CD14-positive monocyte (primary cell): ENCODE measurements around the gene SART3. TPM values are rescaled to one million over a fixed set of nuclear protein-coding genes. Genes with fewer than 3 reads are reported as not detected.

ENCODE experiments used
- DNase-seq, 3 donors: peaks; one replicate each; pipeline ENCODE4 v3.0.0-alpha.2; 2011 to 2022
- H2AFZ ChIP-seq: 2 replicates; pipeline ENCODE4 v1.6.0; 2012; ENCODE audit warnings: mild to moderate bottlenecking, low read depth, low read length, inconsistent platforms; ENCODE audit not compliant: insufficient read depth, poor library complexity, severe bottlenecking
- H3K27ac ChIP-seq, 2 donors: 1 replicate in 1 of 2; 2 replicates in 1 of 2; pipeline ENCODE4 v1.5.1; 2012 to 2013; ENCODE audit warnings: low read length in 2 of 2, control low read depth in 1 of 2, inconsistent platforms in 1 of 2, low read depth in 1 of 2, mild to moderate bottlenecking in 1 of 2
- H3K27me3 ChIP-seq, 2 donors: one replicate each; pipeline versions ENCODE4 v1.6.0 to v1.6.1; 2011 to 2013; ENCODE audit warnings: low read length in 2 of 2; ENCODE audit not compliant: control insufficient read depth in 2 of 2, insufficient read depth in 2 of 2
- H3K36me3 ChIP-seq, 2 donors: replicated peaks in 1 of 2; 1 replicate in 1 of 2; 2 replicates in 1 of 2; pipeline versions ENCODE4 v1.5.1 to v1.6.1; 2012 to 2013; ENCODE audit warnings: low read length in 2 of 2, control low read depth in 1 of 2, inconsistent platforms in 1 of 2, mild to moderate bottlenecking in 1 of 2; ENCODE audit not compliant: insufficient read depth in 2 of 2, control insufficient read depth in 1 of 2
- H3K4me1 ChIP-seq, 2 donors: 1 replicate in 1 of 2; 2 replicates in 1 of 2; pipeline versions ENCODE4 v1.5.1 to v1.6.1; 2012 to 2013; ENCODE audit warnings: low read length in 2 of 2, control low read depth in 1 of 2, inconsistent platforms in 1 of 2, mild to moderate bottlenecking in 1 of 2, moderate library complexity in 1 of 2; ENCODE audit not compliant: insufficient read depth in 2 of 2, control insufficient read depth in 1 of 2
- H3K4me2 ChIP-seq: replicated peaks from 2 replicates; pipeline ENCODE3; 2012; ENCODE audit warnings: low read length, moderate library complexity, mild to moderate bottlenecking; ENCODE audit not compliant: poor library complexity, severe bottlenecking; ENCODE audit errors: extremely low read depth
- H3K4me3 ChIP-seq, 3 experiments: fragments of 200-600 bp in 1 of 3; sonication (generic) in 1 of 3; replicated peaks in 1 of 3; 1 replicate in 2 of 3; 2 replicates in 1 of 3; pipeline ENCODE4 v1.5.1; 2011 to 2013; ENCODE audit warnings: low read length in 3 of 3, mild to moderate bottlenecking in 3 of 3, control low read depth in 2 of 3, low read depth in 2 of 3, inconsistent platforms in 1 of 3, moderate library complexity in 1 of 3
- H3K79me2 ChIP-seq: 2 replicates; pipeline ENCODE4 v1.6.0; 2012; ENCODE audit warnings: mild to moderate bottlenecking, control low read depth, inconsistent platforms, low read length, moderate library complexity; ENCODE audit not compliant: insufficient read depth
- H3K9ac ChIP-seq: 2 replicates; pipeline ENCODE4 v1.6.0; 2017; ENCODE audit warnings: low read length, mild to moderate bottlenecking; ENCODE audit not compliant: insufficient read depth, poor library complexity, severe bottlenecking
- H3K9me3 ChIP-seq, 2 donors: replicated peaks in 1 of 2; 1 replicate in 1 of 2; 2 replicates in 1 of 2; pipeline versions ENCODE4 v1.5.1 to v1.6.1; 2012 to 2013; ENCODE audit warnings: low read length in 2 of 2, control low read depth in 1 of 2; ENCODE audit not compliant: control insufficient read depth in 1 of 2, insufficient read depth in 1 of 2
- H4K20me1 ChIP-seq: 2 replicates; pipeline ENCODE4 v1.6.0; 2012; ENCODE audit warnings: mild to moderate bottlenecking, low read length, control low read depth, moderate library complexity; ENCODE audit not compliant: insufficient read depth
- H3K27ac Mint-ChIP-seq, 7 donors: one replicate each; pipeline ENCODE4 v1.8.0; 2020; ENCODE audit warnings: mild to moderate bottlenecking in 7 of 7, mixed read lengths in 7 of 7, moderate library complexity in 6 of 7, inconsistent platforms in 2 of 7
- H3K27me3 Mint-ChIP-seq, 3 donors: one replicate each; pipeline ENCODE4 v1.8.0; 2021 to 2022; ENCODE audit warnings: low read depth in 3 of 3, mild to moderate bottlenecking in 3 of 3, mixed read lengths in 3 of 3, moderate library complexity in 3 of 3, inconsistent platforms in 1 of 3
- H3K36me3 Mint-ChIP-seq, 2 donors: one replicate each; pipeline ENCODE4 v1.8.0; 2020; ENCODE audit warnings: mixed read lengths in 2 of 2, inconsistent platforms in 1 of 2, mild to moderate bottlenecking in 1 of 2
- H3K4me1 Mint-ChIP-seq: one replicate; pipeline ENCODE4 v1.8.0; 2020; ENCODE audit warnings: mild to moderate bottlenecking, mixed read lengths
- H3K4me3 Mint-ChIP-seq, 2 donors: one replicate each; pipeline ENCODE4 v1.8.0; 2020; ENCODE audit warnings: mild to moderate bottlenecking in 2 of 2, mixed read lengths in 2 of 2, moderate library complexity in 1 of 2
- H3K9me3 Mint-ChIP-seq, 7 donors: one replicate each; pipeline ENCODE4 v1.8.0; 2020 to 2022; ENCODE audit warnings: mixed read lengths in 7 of 7, mild to moderate bottlenecking in 6 of 7, moderate library complexity in 6 of 7, inconsistent platforms in 2 of 7
- WGBS: methylation state at CpG from one replicate; pipeline ENCODE4 v1.1.5; 2013; ENCODE audit warnings: missing lambda C conversion rate; ENCODE audit not compliant: insufficient coverage; 5-methylcytosine and 5-hydroxymethylcytosine counted together
- intact Hi-C, 2 donors: fragments of 100-400 bp; cut with micrococcal nuclease; formaldehyde crosslinking; loops; one replicate each; pipeline versions ENCODE4 v1.15.0 to v1.15.1; 2023
- polyA plus RNA-seq, 3 donors: library from polyadenylated mRNA; depleted of rRNA in 1 of 3; unstranded in 2 of 3; stranded (reverse) in 1 of 3; fragments of 300-500 nt in 2 of 3; fragments of >200 nt in 1 of 3; fragmentation: Illumina TruSeq in 2 of 3; gene quantifications; 1 replicate in 2 of 3; 2 replicates in 1 of 3; pipeline ENCODE4 v1.2.3, GENCODE V29; 2012 to 2021
- TF ChIP-seq, protein P1 (sequence below): fragments of 200-600 bp; IDR thresholded peaks from one replicate; pipeline ENCODE4 v1.8.0; 2022; ENCODE audit warnings: antibody characterized with exemption, mild to moderate bottlenecking

Gene SART3
- polyA plus RNA-seq, 3 donors: 10.3 to 20.9 (median 20.6) TPM

DNA sequence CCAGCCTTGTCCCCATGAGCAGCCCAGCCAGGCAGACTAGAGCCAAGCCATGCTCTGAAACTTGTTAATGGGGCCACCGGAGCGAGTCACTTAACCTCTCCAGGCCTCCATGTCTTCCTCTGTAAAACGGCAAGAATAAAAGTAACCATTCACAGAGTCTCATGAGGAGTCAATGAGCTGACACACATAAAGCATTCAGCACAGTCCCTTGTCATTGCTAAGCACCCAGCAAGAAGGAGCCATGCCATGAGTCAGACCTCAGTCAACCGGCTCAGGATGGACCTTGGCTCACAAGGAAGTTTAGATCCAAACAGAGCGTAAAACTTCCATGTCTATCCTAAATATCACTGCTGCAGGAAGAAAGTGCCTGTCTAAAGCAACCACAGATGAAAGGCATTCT, 35.3 kb downstream of the SART3 start:
- H4K20me1 ChIP-seq: peaks cover 22% of the 10 kb centered on the region
- Mint-ChIP-seq H3K4me3 (no peak overlapping the region), H3K9me3 (no peaks in the 10 kb centered on the region), H3K4me1 (no peaks in the 10 kb centered on the region), H3K27me3 (peaks cover 0 to 2% (median 0%) of the 10 kb centered on the region in 3 donors), H3K36me3 (peaks cover 94 to 100% of the 10 kb centered on the region in 2 donors), H3K27ac (peak overlapping the region in 4 of 7 donors; percentile 51 to 61 (median 52))
- no peak overlapping the region for H3K4me2 ChIP-seq
- H2AFZ ChIP-seq: no peak overlapping the region
- intact Hi-C loops: no loop called here
- no peaks in the 10 kb centered on the region for H3K27me3 ChIP-seq
- H3K4me1 ChIP-seq: no peaks in the 10 kb centered on the region
- H3K27ac ChIP-seq: no peak overlapping the region
- no peaks in the 10 kb centered on the region for H3K9me3 ChIP-seq
- TF ChIP-seq, protein P1, sequence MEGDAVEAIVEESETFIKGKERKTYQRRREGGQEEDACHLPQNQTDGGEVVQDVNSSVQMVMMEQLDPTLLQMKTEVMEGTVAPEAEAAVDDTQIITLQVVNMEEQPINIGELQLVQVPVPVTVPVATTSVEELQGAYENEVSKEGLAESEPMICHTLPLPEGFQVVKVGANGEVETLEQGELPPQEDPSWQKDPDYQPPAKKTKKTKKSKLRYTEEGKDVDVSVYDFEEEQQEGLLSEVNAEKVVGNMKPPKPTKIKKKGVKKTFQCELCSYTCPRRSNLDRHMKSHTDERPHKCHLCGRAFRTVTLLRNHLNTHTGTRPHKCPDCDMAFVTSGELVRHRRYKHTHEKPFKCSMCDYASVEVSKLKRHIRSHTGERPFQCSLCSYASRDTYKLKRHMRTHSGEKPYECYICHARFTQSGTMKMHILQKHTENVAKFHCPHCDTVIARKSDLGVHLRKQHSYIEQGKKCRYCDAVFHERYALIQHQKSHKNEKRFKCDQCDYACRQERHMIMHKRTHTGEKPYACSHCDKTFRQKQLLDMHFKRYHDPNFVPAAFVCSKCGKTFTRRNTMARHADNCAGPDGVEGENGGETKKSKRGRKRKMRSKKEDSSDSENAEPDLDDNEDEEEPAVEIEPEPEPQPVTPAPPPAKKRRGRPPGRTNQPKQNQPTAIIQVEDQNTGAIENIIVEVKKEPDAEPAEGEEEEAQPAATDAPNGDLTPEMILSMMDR: no peak
- no peak for DNase-seq
- peaks cover 94 to 100% of the 10 kb centered on the region in 2 donors for H3K36me3 ChIP-seq
- H3K4me3 ChIP-seq: no peak overlapping the region
- no peak overlapping the region for H3K9ac ChIP-seq
- no peaks in the 10 kb centered on the region for H3K79me2 ChIP-seq
- 95% methylated on average over 2 of the region's 5 CpGs for WGBS

DNA sequence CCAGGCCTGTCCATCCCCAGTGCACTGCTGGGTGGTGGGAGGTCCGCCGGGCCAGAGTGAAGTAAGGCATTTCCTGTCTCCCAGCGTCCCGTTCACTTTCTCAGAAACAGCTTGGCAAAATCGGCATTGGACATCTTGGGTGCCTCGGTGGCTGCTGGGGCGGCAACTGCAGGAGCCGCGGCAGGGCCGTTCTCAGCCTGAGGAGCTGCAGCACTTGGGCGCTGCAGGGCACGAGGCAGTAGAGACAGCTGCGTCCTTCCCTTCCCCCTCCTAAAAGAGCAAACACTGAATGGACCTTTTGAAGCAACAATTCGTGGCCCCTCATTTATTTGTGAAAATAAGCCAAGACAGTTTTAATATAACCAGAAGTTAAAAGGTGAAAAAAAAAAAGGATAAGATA, 37.6 kb downstream of the SART3 start:
- peak overlapping the region in 1 of 7 donors; percentile 72 for H3K27ac Mint-ChIP-seq
- Histone ChIP-seq H3K36me3 (peaks cover 98 to 100% of the 10 kb centered on the region in 2 donors), H3K4me1 (no peaks in the 10 kb centered on the region), H3K27me3 (no peaks in the 10 kb centered on the region), H3K4me3 (no peak overlapping the region), H4K20me1 (peaks cover 27% of the 10 kb centered on the region), H3K79me2 (no peaks in the 10 kb centered on the region), H3K9ac (no peak overlapping the region), H3K9me3 (no peaks in the 10 kb centered on the region), H3K27ac (no peak overlapping the region), H2AFZ (no peak overlapping the region), H3K4me2 (no peak overlapping the region)
- H3K9me3 Mint-ChIP-seq: no peaks in the 10 kb centered on the region
- WGBS: 87% methylated on average over 9 of the region's 14 CpGs
- no peak overlapping the region for H3K4me3 Mint-ChIP-seq
- TF ChIP-seq, protein P1: no peak
- H3K36me3 Mint-ChIP-seq: peaks cover 97 to 100% of the 10 kb centered on the region in 2 donors
- no peak for DNase-seq
- H3K27me3 Mint-ChIP-seq: peaks cover 0 to 3% (median 2%) of the 10 kb centered on the region in 3 donors
- no peaks in the 10 kb centered on the region for H3K4me1 Mint-ChIP-seq
- intact Hi-C loops: no loop called here
